NCI-H1048 (cell line): ENCODE measurements around the gene ACER3.
"Not testable (repeated sequence)": the region's sequence is repeated elsewhere in the genome, so short reads cannot be mapped to it uniquely, and the experiment has no call there.

Experiments used
- DNase-seq: peaks from one replicate; lab custom pipeline; 2025; lab: John Stamatoyannopoulos, UW

Gene ACER3

DNA sequence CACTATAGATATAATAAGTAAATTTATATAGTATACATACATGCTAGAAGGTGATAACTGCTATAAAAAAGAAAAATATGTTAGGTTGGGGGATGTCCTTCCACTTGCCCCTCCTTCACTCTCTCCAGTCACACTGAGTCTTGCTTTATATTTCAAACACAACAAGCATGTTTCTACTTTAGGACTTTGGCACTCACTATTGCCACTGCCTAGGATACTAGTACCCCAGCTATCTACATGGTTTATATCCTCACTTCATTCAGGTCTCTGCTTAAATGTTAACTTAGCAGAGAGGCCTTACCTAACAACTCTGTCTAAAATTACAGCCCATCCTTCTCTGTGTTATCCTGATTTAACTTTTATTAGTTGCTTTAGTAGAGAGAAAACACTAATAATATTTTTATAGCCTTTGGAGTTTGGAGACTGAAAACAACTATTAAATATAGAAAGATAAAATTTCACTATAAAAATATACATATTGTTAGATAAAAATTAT, 134.4 kb downstream of the ACER3 start:
- DNase-seq: no peak

DNA sequence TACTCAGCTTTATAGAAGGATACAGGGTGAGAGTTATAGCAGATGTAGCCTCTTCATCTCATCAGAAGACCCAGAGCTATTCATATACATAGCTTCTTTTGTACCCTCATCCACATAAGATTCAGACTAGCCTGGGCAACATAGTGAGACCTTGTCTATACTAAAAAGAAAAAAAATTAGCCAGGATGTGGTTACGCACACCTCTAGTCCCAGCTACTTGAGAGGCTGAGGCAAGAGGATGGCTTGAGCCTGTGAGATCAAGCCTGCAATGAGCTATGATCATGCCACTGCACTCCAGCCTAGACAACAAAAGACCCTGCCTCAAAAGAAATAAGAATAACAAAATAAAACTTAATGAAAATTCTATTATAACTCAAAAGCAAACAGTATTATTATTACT, 136.8 kb downstream of the ACER3 start:
- DNase-seq: no peak

DNA sequence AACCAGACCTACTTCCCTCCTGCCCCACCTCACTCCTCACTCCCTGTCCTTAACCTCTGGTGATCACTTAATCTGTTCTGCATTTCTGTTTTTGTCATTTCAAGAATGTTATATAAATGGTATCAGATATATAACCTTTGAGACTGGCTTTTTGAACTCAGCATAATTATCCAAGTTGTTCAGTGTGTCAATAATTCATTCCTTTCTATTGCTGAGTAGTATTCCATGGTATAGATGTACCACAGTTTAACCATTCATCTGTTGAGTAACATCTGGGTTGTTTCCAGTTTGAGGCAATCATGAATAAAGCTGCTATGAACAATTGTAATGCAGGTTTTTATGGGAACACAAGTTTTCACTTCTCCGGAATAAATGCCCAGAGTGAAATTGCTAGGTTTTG, 138.9 kb downstream of the ACER3 start:
- no peak for DNase-seq

DNA sequence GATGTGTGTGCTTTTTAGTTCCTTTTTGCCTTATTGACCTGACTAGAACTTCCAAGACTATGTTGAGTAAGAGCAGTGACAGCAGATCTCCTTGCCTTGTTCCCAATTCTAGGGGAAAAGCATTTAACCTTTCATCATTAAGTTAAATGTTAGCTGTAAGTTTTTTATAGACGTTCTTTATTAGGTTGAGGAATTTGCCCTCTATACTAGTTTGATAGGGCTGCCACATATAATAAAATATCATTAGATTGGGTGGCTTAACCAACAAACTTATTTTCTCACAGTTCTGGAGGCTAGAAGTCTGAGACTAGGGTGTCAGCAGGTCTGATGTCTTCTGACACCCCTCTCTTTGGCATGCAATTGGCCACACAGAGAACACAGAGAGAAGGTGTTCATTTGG, 140.9 kb downstream of the ACER3 start:
- no peak for DNase-seq

DNA sequence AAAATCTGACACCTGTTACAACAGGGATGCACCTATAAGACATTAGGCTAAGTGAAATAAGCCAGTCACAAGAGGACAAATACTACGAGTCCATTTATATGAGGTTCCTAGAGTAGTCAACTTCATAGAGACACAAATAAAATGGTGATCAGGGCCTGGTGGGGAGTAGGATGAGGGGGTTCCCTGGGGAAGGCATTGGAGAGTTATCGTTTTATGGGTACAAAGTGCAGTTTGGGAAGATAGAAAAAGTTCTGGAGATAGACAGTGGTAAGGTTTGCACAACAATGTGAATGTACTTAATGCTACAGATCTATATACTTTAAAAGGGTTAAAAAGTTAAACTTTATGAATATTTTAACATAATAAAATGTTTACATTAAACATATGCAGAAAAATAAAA, 142.1 kb downstream of the ACER3 start:
- no peak for DNase-seq

DNA sequence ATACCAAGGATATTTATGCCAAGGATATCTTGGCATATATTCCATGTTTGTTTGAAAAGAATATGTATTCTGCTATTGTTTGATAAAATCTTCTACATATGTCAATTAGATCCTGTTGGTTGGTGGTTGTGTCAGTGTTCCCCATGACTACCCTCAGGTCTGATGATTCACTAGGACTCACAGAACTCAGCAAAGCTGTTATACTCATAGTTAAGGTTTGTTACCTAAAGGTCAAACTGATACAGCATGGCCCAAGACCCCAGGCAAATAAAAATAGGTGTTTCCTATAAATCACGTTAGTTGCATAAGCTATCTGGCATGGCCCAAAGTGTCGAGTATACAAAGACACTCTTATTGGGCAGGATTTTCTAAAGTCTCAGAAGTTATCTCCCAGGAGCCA, 143.2 kb downstream of the ACER3 start:
- no peak for DNase-seq

DNA sequence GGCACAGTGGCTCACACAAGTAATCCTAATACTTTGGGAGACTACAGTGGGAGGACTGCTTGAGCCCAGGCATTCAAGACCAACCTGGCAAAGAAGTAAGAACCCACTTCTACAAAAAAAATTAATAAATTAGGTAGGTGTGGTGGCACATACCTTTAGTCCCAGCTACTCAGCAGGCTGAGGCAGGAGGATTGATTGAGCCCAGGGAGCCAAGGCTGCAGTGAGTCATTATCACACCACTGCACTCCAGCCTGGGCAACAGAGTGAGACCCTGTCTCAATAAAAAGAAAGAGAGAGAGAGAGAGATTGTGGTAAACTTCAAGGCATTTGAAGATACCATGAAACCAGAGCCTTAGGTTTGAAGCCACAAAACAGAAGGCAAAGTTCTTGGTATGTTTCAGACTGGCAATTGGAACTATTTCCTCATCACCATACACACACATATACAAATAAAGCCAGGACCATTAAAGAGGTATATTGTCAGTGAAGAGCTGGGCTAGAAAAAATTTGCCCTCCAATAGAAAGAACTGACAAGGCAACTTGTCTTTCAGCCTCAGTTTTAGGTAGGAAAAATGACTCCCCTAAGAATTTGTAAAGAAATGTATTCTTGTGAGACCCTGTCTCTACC, 148.9 kb downstream of the ACER3 start:
- no peak for DNase-seq

DNA sequence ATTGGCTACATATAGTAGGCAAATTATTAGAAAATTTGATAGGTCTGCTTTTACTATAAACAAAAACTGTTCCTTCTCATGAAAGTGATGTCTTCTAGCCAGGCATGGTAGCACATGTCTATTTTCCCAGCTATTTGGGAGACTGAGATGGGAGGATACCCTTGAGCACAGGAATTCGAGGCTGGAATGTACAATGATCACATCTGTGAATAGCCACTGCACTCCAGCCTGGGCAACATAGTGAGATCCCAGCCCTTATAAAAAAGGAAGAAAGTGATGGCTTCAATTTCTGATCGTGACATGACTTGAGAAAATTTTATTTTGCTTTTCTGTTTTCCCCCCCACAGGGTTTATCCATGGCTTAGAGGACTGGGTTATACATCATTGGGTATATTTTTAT, 154.0 kb downstream of the ACER3 start:
- no peak for DNase-seq

DNA sequence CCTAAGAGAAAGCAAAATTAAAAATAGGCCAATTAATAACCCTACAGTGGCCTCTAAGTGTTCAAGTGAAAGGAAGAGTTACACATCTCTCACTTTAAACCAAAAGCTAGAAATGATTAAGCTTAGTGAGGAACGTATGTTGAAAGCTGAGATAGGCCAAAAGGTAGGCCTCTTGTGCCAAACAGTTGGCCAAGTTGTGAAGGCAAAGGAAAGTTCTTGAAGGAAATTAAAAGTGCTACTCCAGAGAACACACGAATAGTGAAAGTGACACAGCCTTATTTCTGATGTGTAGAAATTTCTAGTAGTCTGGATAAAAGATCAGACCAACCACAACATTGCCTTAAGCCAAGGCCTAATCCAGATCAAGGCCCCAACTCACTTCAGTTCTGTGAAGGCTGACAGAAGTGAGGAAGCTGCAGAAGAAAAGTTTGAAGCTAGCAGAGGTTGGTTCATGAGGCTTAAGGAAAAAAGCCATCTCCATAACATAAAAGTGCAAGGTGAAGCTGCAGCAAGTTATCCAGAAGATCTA, 157.7 kb downstream of the ACER3 start:
- DNase-seq: not testable (repeated sequence)

DNA sequence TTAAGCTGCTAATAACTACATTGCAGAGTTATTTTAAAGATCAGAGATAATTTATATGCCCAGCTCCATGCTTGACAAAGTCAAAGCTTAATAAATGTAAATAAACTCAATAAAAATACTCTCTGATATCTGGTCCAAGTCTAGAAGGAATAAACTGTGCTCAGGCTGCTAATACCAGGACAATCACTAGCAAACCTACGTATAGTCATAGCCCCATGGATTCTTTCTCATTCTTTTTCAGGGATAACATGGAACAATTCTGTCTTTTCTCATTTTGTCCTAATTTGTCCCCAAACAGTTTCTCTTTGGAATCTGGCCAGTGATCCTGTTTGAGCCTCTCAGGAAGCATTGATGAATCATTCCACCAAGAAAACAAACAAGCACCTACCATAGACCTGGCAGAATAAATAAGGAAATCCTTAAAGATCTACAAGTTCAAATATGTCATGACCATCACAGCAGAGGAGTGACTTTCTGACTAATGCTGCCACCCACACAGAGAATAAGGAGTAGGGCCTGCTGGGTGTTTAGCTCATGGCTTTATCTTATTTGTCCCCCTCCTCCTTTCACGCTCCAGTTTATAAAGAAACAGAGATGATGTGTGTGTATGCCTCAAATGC, 159.4 kb downstream of the ACER3 start:
- DNase-seq: no peak

DNA sequence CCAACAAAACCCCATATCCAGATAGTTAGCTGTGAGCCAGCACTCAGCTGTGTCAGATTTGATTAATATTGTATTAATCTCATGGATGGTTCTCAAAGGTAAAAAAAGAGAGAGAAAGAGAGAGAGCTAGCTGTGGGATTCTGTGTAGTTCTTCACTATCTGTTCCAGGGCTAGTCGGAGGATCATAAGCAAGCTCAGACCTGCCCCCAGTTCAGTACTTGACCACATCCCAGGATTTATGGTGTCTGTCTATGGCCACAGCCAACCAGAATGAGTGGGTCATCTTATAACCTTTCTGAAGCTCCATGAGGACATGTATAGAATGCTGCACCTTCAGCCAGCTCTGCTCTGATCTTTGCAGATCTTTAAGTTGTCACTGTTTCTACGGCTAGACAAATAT, 160.0 kb downstream of the ACER3 start:
- DNase-seq: no peak

DNA sequence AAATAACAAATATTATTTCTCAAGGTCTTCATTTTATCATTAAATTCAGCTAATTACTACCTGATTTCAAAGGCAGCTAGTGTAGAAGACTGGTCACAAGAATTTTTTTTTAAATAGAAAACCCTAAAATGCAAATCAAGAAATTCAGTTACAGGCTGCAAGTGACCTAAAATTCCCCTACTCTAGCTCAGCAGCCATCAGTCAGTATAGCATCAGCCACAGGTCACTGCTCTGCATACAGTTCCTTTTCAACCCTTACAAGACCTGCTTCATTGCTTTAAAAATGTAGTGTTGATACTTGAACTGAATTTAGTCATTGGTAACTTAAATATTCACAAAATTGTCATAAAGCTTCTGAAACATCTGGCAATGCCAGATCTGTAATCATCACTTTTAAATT, 164.0 kb downstream of the ACER3 start:
- no peak for DNase-seq

DNA sequence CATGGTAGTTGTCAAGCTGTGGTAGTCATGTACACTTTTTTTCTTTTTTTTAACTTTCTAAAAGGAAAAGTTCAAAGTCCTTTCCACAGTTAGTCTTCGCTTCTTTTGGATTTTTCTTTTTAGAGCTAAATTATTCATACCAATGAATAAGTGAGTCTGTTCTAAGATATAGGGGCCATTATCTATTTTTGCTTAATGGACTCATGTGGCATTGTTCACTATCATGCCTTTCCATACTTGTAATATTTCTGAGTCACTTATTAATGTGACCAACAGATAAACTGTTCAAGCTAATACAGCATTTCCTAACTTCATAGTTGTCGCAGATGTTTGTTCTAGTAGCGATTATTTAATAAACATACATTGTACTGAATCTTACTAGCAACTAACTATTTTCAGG, 165.5 kb downstream of the ACER3 start:
- no peak for DNase-seq

DNA sequence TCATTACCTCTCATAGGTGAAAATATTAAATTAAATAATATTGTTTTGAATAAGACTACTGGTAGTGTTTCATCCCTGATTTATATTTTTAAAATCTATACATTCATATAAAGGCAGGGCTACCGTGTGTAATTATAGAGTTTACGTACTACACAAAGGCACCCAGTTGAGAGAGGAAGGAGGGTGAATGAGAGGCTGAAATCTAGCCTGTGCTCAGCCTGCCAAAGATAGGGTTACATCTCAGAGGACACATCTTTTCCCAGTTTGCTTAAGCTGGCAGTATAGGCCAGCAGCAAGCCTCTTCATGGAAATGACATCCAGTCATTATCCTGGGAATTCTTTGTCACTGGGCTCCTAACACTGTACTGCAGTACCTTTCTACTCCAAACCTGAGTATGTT, 166.0 kb downstream of the ACER3 start:
- DNase-seq: no peak

DNA sequence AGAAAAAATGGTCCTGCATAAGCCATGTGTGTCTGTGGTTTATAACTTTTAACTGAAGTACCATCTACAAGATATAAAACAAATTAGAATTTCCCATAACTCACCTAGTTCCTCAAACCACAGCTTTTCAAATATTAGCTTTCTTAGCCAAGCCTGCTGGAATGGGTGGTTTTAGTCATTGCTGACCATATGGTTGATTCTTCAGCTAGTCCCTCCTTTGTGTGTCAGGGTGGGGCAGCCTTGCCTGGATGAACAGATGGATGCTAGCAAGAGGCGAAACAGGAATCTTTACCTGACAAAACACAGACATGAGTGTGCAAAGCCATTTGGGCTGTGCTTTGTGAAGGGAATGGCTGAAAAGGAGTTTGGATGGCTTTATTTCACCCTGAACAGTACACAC, 166.6 kb downstream of the ACER3 start:
- no peak for DNase-seq

DNA sequence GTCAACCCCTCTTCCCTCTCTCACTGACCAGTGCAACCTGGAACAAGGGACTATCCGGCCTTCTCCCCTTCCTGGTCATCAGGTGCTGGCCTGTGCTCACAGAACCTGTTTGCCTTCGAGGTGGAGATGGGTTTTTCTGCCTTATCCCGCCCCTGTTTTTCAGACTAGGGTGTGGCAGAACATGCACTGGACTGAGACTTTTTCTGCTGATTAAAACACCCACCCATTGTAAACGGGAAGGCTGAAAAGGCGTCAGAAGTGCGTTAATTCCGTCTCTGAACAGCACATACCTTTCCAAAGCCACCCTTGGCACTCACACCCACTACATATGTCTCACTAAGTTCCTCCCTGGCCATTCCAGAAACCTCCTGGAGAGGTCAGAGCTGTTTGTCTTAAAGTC, 169.1 kb downstream of the ACER3 start:
- no peak for DNase-seq

DNA sequence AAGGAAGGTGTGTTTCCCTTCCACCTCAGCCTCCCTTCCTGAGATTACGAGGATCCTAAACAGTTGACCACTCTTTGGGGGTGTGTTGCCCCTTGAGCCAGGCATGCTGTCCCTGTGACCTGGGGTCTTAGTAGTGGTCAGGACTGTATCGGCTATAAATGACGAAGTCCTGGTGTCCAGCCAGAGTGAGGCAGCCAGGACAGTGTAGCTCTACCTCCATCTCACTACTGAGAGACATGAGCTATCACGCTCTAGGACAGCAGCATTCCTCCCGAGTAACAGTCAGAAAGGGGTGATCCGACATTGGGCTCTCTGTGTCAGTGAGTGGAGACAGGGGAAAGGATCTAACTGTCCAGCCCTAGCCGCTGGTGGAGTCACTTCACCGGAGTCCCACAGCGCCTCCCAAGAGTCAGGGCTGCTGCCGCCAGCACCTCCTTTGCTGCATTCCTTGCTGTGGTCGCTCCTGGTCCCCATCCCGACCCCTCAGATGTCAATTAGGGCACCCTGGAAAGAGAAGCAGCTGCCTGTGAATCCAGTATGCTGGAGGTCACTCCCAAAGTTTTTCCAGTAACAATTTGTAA, 170.2 kb downstream of the ACER3 start:
- no peak for DNase-seq

DNA sequence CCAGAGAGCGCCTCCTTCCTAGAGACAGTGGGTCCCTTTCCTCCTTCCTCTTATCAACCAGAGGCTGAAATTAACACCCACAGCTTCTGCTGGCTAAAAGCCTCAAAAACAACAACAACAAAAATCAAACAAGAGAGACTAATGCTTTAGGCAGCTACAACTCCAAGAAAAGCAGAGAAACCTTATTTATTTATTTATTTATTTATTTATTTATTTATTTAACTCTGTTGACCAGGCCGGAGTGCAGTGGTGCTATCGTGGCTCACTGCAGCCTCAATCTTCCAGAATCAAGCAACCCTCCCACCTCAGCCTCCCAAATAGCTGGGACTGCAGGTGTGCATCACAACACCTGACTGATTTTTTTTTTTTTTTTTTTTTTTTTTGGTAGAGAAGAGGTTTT, 170.9 kb downstream of the ACER3 start:
- DNase-seq: no peak

DNA sequence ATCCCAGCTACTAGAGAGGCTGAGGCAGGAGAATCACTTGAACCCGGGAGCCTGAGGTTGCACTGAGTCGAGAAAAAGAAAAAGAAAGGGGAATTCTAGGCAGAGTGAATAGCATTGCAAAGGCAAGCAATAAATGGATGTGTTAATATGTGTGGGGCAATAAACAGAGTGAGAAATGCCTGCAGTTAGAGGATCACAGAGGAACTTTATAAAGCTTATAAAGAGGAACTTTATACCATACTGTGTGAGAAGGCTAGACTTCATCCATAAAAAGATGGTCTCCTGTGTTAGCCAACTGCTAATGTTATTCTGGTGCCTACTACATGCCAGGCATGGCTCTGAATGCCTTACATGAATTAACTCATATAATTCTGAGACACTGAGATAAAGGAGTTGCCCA, 174.3 kb downstream of the ACER3 start:
- no peak for DNase-seq

DNA sequence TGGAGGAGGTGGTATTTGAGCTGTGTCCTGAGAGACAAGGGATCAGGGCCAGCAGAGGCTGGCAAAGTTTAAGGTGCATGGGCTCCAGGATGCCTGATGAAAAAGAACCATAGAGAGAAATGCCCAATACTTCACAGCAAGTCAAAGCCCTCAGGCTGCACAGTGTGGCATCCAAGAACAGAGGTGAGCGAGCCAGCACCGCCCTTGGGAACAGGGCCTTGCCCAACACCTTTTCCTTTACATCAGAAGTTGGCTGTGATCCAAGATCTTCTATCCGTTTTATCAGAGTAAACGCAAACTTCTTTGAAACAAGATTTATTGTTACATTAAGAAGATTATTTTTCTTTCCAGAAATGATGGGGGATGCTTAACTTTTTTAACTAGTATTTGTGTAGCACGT, 174.9 kb downstream of the ACER3 start:
- DNase-seq: no peak

DNA sequence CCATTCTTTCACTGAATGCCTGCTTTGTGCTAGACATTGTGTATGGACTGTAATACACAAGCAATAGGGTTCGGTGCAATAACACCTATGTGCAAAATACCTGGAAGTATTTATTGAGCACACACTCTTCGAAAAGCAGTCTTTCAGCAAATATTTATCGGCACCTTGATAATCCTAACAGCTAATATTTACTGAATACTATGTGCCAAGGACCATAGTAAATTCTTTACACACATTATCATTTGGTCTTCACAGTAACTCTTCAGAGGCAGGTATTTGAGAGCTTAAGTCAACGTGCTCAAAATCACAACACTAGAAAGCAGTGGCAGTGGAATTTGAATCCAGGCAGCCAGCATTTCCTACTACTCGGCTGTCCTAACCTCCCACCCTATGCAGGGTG, 175.7 kb downstream of the ACER3 start:
- no peak for DNase-seq

DNA sequence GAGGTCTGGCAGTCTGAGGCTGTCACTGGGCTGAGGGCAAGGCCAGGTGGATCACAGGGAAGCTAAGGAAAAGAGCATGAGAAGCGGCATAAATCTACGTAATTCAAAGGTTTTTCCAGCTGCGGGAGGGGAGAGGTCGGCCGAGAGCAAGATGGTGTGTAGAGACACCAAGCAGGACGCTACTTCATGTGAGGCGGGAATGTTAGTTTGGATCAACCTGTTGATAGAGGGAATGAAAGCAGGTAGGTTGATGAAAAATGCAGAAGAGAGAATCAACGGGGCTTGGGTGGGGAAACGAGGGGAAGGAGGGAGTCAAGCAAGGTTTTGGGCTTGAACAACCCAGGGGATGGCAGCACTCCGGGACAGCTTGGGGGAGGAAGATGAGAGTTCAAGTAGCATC, 176.3 kb downstream of the ACER3 start:
- DNase-seq: no peak

DNA sequence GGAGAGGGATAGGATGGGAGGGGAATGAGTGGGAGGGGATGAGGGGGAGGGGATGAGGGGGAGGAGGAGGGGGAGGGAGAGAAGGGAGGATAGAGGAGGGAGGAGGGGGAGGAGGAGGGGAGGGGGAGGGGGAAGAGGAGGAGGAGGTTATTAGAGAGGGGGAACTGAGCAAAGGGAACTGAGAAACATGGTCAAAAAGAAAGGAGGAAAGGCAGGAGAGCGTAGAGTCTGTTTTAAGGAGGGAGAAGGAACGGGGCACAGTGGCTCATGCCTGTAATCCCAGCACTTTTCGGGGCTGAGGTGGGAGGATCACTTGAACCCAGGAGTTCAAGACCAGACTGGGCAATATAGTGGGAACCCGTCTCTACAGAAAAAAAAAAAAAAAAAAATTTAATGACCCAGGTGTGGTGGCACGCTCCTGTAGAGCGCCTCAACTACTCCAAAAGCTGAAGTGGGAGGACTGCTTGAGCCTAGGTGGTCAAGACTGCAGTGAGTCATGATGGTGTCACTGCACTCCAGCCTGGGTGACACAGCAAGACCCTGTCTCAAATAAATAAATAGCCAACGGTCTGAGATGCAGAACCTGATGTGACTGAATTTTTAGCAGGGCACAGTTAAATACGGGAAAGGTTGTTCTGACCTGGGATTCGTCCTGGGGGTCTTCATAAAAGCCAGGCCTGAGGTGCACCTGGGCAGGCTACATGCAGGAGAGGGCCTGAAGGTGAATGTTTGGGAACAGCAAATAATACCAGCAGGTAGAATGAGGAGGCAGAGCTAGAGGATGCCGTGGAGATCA, 177.5 kb downstream of the ACER3 start:
- DNase-seq: no peak
